GM23338 (cell line): ENCODE results near the gene TMUB1. TPM values are rescaled to one million over a fixed set of nuclear protein-coding genes. Genes with fewer than 3 reads are reported as not detected.

Experiments used
- ATAC-seq: fragments of 200-7000 bp; cut with Tn5 transposase; 3 replicates; pipeline ENCODE4 v1.9.1; 2020
- DNase-seq: peaks from one replicate; pipeline ENCODE4 v3.0.0-alpha.2; 2015; ENCODE audit warnings: low spot score
- H2AFZ ChIP-seq: fragments of 200-600 bp; sonication (generic); 2 replicates; pipeline ENCODE4 v1.8.0; 2016; ENCODE audit warnings: antibody characterized with exemption, mild to moderate bottlenecking, moderate library complexity
- H3F3A ChIP-seq: fragments of 200-600 bp; sonication (generic); replicated peaks from 2 replicates; pipeline ENCODE4 v1.8.0; 2017; ENCODE audit warnings: antibody characterized with exemption, mixed run types, low read depth
- H3K27ac ChIP-seq: fragments of 200-600 bp; sonication (generic); 2 replicates; pipeline ENCODE4 v1.6.1; 2016; ENCODE audit warnings: low read depth
- H3K27me3 ChIP-seq: fragments of 200-600 bp; sonication (generic); 2 replicates; pipeline ENCODE4 v1.8.0; 2016; ENCODE audit warnings: mild to moderate bottlenecking, mixed run types, moderate library complexity; ENCODE audit not compliant: insufficient read depth
- H3K36me3 ChIP-seq: fragments of 200-600 bp; sonication (generic); 2 replicates; pipeline ENCODE4 v1.8.0; 2016; ENCODE audit warnings: mild to moderate bottlenecking; ENCODE audit not compliant: insufficient read depth
- H3K4me1 ChIP-seq: fragments of 200-600 bp; sonication (generic); 2 replicates; pipeline ENCODE4 v1.8.0; 2016; ENCODE audit warnings: mild to moderate bottlenecking, moderate library complexity; ENCODE audit not compliant: insufficient read depth
- H3K4me2 ChIP-seq: fragments of 200-600 bp; sonication (generic); 2 replicates; pipeline ENCODE4 v1.7.1; 2017; ENCODE audit warnings: mixed run types
- H3K4me3 ChIP-seq: fragments of 200-600 bp; sonication (generic); 2 replicates; pipeline ENCODE4 v1.6.1; 2016; ENCODE audit warnings: mixed run types
- H3K79me2 ChIP-seq: fragments of 200-600 bp; sonication (generic); replicated peaks from 2 replicates; pipeline ENCODE4 v1.8.0; 2017; ENCODE audit warnings: mild to moderate bottlenecking; ENCODE audit not compliant: insufficient read depth
- H3K9me2 ChIP-seq: fragments of 200-600 bp; sonication (generic); 2 replicates; pipeline ENCODE4 v1.8.0; 2017; ENCODE audit not compliant: insufficient read depth
- H4K20me1 ChIP-seq: fragments of 200-600 bp; sonication (generic); replicated peaks from 2 replicates; pipeline ENCODE4 v1.8.0; 2017; ENCODE audit warnings: mild to moderate bottlenecking; ENCODE audit not compliant: insufficient read depth
- H3K27ac Mint-ChIP-seq: 2 replicates; pipeline ENCODE4 v1.8.0; 2020; ENCODE audit warnings: inconsistent platforms, mild to moderate bottlenecking, moderate library complexity, mixed read lengths
- H3K27me3 Mint-ChIP-seq: 3 replicates; pipeline ENCODE4 v1.8.0; 2022; ENCODE audit warnings: low read depth, mild to moderate bottlenecking, moderate library complexity, mixed read lengths, inconsistent platforms; ENCODE audit not compliant: insufficient read depth, poor library complexity
- H3K36me3 Mint-ChIP-seq: 3 replicates; pipeline ENCODE4 v1.8.0; 2021; ENCODE audit warnings: low read depth, mild to moderate bottlenecking, inconsistent platforms, moderate library complexity, mixed read lengths
- H3K4me1 Mint-ChIP-seq: 3 replicates; pipeline ENCODE4 v1.8.0; 2020; ENCODE audit warnings: mild to moderate bottlenecking, inconsistent platforms, mixed read lengths
- H3K4me3 Mint-ChIP-seq: 3 replicates; pipeline ENCODE4 v1.8.0; 2021; ENCODE audit warnings: moderate library complexity, mild to moderate bottlenecking, inconsistent platforms, mixed read lengths
- H3K9me3 Mint-ChIP-seq: 3 replicates; pipeline ENCODE4 v1.8.0; 2020; ENCODE audit warnings: moderate library complexity, mild to moderate bottlenecking, inconsistent platforms, mixed read lengths
- CREB1 ChIP-seq: fragments of 250-450 bp; sonication (Bioruptor Pico); IDR thresholded peaks from 2 replicates; pipeline ENCODE4 v1.5.0; 2020; ENCODE audit warnings: low read depth, mild to moderate bottlenecking, moderate library complexity
- CTCF ChIP-seq, 2 experiments: fragments of 200-600 bp in 1 of 2; sonication (generic) in 1 of 2; conservative IDR thresholded peaks; 2 replicates each; pipeline versions ENCODE4 v1.5.1 to v1.6.1; 2016 to 2017; ENCODE audit warnings: antibody characterized with exemption in 2 of 2, low read depth in 2 of 2, mild to moderate bottlenecking in 2 of 2, moderate library complexity in 1 of 2
- EZH2 ChIP-seq: fragments of 200-600 bp; sonication (generic); IDR thresholded peaks from one replicate; pipeline ENCODE4 v1.8.0; 2017; ENCODE audit warnings: antibody characterized with exemption, mild to moderate bottlenecking, low read depth; ENCODE audit not compliant: unreplicated experiment
- EZH2phosphoT487 ChIP-seq: fragments of 200-600 bp; sonication (generic); IDR thresholded peaks from one replicate; pipeline ENCODE4 v1.8.1; 2018; ENCODE audit warnings: antibody characterized with exemption; ENCODE audit not compliant: unreplicated experiment
- JUNB ChIP-seq: IDR thresholded peaks from one replicate; pipeline ENCODE4 v1.6.1; 2016; ENCODE audit warnings: antibody characterized with exemption; ENCODE audit not compliant: unreplicated experiment
- NANOG ChIP-seq: IDR thresholded peaks from 2 replicates; pipeline ENCODE4 v1.6.1; 2016; ENCODE audit warnings: antibody characterized with exemption, borderline replicate concordance
- POLR2AphosphoS5 ChIP-seq: IDR thresholded peaks from 2 replicates; pipeline ENCODE4 v1.6.1; 2016; ENCODE audit warnings: antibody characterized with exemption, low read depth
- STAT1 ChIP-seq: IDR thresholded peaks from one replicate; pipeline ENCODE4 v1.6.1; 2016; ENCODE audit warnings: antibody characterized with exemption; ENCODE audit not compliant: unreplicated experiment
- ZNF114 ChIP-seq: fragments of 250-450 bp; sonication (Bioruptor Pico); IDR thresholded peaks from 2 replicates; pipeline ENCODE4 v1.5.0; 2020; ENCODE audit warnings: mild to moderate bottlenecking, moderate library complexity
- ZNF331 ChIP-seq: fragments of 250-450 bp; sonication (Bioruptor Pico); IDR thresholded peaks from 2 replicates; pipeline ENCODE4 v1.5.0; 2020; ENCODE audit warnings: low read depth, mild to moderate bottlenecking, moderate library complexity
- ZNF462 ChIP-seq: fragments of 250-450 bp; sonication (Bioruptor Pico); IDR thresholded peaks from 2 replicates; pipeline ENCODE4 v1.5.0; 2020; ENCODE audit warnings: mild to moderate bottlenecking, moderate library complexity
- polyA plus RNA-seq: library from polyadenylated mRNA; unstranded; fragments of >200 nt; fragmentation: Nextera tagmentation; extraction: Ambion mirVana; gene quantifications from 2 replicates; pipeline ENCODE4 v1.2.1, GENCODE V29; 2016
- total RNA-seq: library from RNA; depleted of rRNA; stranded (reverse); fragments of >200 nt; shearing (Covaris generic); gene quantifications from 2 replicates; pipeline ENCODE4 v1.2.3, GENCODE V29; 2014
- TF ChIP-seq, protein P1 (sequence below): IDR thresholded peaks from one replicate; pipeline ENCODE4 v1.6.1; 2018; ENCODE audit warnings: antibody characterized with exemption; ENCODE audit not compliant: unreplicated experiment
- TF ChIP-seq, protein P2 (sequence below): IDR thresholded peaks from 2 replicates; pipeline ENCODE4 v1.6.1; 2016; ENCODE audit warnings: antibody characterized with exemption

The TMUB1 gene
- total and polyA plus RNA-seq, 2 experiments from 2014 or later: 47.6 to 61.1 TPM

GRCh38 chr7:151045967-151046366 lies 37.3 kb downstream of the TMUB1 start:
- Histone ChIP-seq H3F3A (no peaks in the 10 kb centered on the region), H3K9me2 (no peaks in the 10 kb centered on the region), H3K4me1 (no peaks in the 10 kb centered on the region), H3K4me3 (no peak overlapping the region), H3K27me3 (peaks cover 17% of the 10 kb centered on the region), H3K27ac (no peak overlapping the region), H3K36me3 (no peaks in the 10 kb centered on the region), H3K79me2 (no peaks in the 10 kb centered on the region), H2AFZ (no peak overlapping the region), H3K4me2 (no peak overlapping the region), H4K20me1 (no peaks in the 10 kb centered on the region)
- ATAC-seq: no peak
- TF ChIP-seq, protein P1, sequence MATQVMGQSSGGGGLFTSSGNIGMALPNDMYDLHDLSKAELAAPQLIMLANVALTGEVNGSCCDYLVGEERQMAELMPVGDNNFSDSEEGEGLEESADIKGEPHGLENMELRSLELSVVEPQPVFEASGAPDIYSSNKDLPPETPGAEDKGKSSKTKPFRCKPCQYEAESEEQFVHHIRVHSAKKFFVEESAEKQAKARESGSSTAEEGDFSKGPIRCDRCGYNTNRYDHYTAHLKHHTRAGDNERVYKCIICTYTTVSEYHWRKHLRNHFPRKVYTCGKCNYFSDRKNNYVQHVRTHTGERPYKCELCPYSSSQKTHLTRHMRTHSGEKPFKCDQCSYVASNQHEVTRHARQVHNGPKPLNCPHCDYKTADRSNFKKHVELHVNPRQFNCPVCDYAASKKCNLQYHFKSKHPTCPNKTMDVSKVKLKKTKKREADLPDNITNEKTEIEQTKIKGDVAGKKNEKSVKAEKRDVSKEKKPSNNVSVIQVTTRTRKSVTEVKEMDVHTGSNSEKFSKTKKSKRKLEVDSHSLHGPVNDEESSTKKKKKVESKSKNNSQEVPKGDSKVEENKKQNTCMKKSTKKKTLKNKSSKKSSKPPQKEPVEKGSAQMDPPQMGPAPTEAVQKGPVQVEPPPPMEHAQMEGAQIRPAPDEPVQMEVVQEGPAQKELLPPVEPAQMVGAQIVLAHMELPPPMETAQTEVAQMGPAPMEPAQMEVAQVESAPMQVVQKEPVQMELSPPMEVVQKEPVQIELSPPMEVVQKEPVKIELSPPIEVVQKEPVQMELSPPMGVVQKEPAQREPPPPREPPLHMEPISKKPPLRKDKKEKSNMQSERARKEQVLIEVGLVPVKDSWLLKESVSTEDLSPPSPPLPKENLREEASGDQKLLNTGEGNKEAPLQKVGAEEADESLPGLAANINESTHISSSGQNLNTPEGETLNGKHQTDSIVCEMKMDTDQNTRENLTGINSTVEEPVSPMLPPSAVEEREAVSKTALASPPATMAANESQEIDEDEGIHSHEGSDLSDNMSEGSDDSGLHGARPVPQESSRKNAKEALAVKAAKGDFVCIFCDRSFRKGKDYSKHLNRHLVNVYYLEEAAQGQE: no peak
- TF ChIP-seq ZNF114 (CRISPR knock-in tag) (no peak), ZNF331 (CRISPR knock-in tag) (no peak), POLR2AphosphoS5 (no peak), NANOG (no peak), CREB1 (CRISPR knock-in tag) (no peak), CTCF (conservative IDR thresholded peaks at IDR 0.05; ENCODE audit: low read depth in 2 of 2) (no peak), JUNB (no peak), EZH2phosphoT487 (no peak), STAT1 (no peak), ZNF462 (no peak), EZH2 (no peak)
- TF ChIP-seq, protein P2, sequence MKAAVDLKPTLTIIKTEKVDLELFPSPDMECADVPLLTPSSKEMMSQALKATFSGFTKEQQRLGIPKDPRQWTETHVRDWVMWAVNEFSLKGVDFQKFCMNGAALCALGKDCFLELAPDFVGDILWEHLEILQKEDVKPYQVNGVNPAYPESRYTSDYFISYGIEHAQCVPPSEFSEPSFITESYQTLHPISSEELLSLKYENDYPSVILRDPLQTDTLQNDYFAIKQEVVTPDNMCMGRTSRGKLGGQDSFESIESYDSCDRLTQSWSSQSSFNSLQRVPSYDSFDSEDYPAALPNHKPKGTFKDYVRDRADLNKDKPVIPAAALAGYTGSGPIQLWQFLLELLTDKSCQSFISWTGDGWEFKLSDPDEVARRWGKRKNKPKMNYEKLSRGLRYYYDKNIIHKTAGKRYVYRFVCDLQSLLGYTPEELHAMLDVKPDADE: no peak
- peaks cover 22% of the 10 kb centered on the region for H3K27me3 Mint-ChIP-seq
- no peak overlapping the region for H3K4me3 Mint-ChIP-seq
- no peaks in the 10 kb centered on the region; the same call in 2 of the 3 replicates for H3K36me3 Mint-ChIP-seq
- DNase-seq: no peak
- H3K9me3 Mint-ChIP-seq: no peaks in the 10 kb centered on the region
- peaks cover 4% of the 10 kb centered on the region for H3K4me1 Mint-ChIP-seq
- no peak overlapping the region for H3K27ac Mint-ChIP-seq
